HCT116 (cell line): ENCODE measurements around the gene MXRA5. TPM values are rescaled to one million over a fixed set of nuclear protein-coding genes. Genes with fewer than 3 reads are reported as not detected.

Source experiments
- ATAC-seq: fragments of 200-7000 bp; cut with Tn5 transposase; 2 replicates; pipeline ENCODE4 v1.9.1; 2020; ENCODE audit warnings: mild to moderate bottlenecking, moderate library complexity
- BruUV-seq: library from RNA; stranded (reverse); fragments of 400-500 nt; replicated peaks from 2 replicates; lab custom pipeline; 2021; lab: Mats Ljungman, UMichigan
- CTCF ChIA-PET: fragments of 300-600 bp; sonication (Branson Sonifier 250); formaldehyde crosslinking; loops from one replicate; lab custom pipeline; 2021; ENCODE audit warnings: antibody characterized with exemption; lab: Charles Lee
- POLR2A ChIA-PET: fragments of 300-600, 350-600 bp; sonication (Branson Sonifier 250); formaldehyde crosslinking; loops from one replicate; lab custom pipeline; 2021; ENCODE audit warnings: antibody characterized with exemption; lab: Charles Lee
- RAD21 ChIA-PET, 2 experiments: fragments of 300-600 bp; sonication (Branson Sonifier 250); formaldehyde crosslinking; loops; one replicate each; lab custom pipeline; 2023; ENCODE audit warnings: low total read pairs in 2 of 2; ENCODE audit not compliant: uncharacterized antibody in 2 of 2, unreplicated experiment in 2 of 2, low non-redundant PET in 1 of 2; lab: Charles Lee
- DNase-seq: peaks from one replicate; pipeline ENCODE4 v3.0.0-alpha.2; 2010; ENCODE audit warnings: low read depth, low spot score
- H2AFZ ChIP-seq: fragments of 200-600 bp; shearing (Covaris generic), sonication (generic); 2 replicates; pipeline ENCODE4 v1.6.1; 2017; ENCODE audit warnings: low read depth, mixed run types, mixed read lengths, antibody characterized with exemption, low read length; ENCODE audit not compliant: poor library complexity, severe bottlenecking
- H3K27ac ChIP-seq: 2 replicates; pipeline ENCODE4 v1.5.1; 2012; ENCODE audit warnings: low read depth, low read length
- H3K27me3 ChIP-seq: fragments of 200-600 bp; sonication (generic); 2 replicates; pipeline ENCODE4 v1.6.1; 2016; ENCODE audit warnings: mixed run types, low read length, mixed read lengths; ENCODE audit not compliant: insufficient read depth
- H3K36me3 ChIP-seq, 2 experiments: fragments of 200-500 bp in 1 of 2; fragments of 200-600 bp in 1 of 2; sonication (Bioruptor generic) in 1 of 2; sonication (generic) in 1 of 2; 2 replicates each; pipeline versions ENCODE4 v1.5.1 to v1.6.1; 2014 to 2016; ENCODE audit warnings: low read length in 2 of 2, inconsistent platforms in 1 of 2, mixed read lengths in 1 of 2, mixed run types in 1 of 2; ENCODE audit not compliant: insufficient read depth in 2 of 2, control insufficient read depth in 1 of 2
- H3K4me1 ChIP-seq, 2 experiments: fragments of 200-600 bp in 1 of 2; sonication (generic) in 1 of 2; 2 replicates each; pipeline versions ENCODE4 v1.5.1 to v1.6.1; 2012 to 2017; ENCODE audit warnings: low read length in 2 of 2, inconsistent platforms in 1 of 2, mild to moderate bottlenecking in 1 of 2, mixed read lengths in 1 of 2, mixed run types in 1 of 2, moderate library complexity in 1 of 2; ENCODE audit not compliant: insufficient read depth in 2 of 2, control insufficient read depth in 1 of 2
- H3K4me2 ChIP-seq: fragments of 200-600 bp; sonication (generic); 2 replicates; pipeline ENCODE4 v1.6.1; 2017; ENCODE audit warnings: mixed run types, low read length, mixed read lengths
- H3K4me3 ChIP-seq, 2 experiments: fragments of 200-600 bp in 1 of 2; sonication (generic) in 1 of 2; replicated peaks in 1 of 2; 2 replicates each; pipeline ENCODE4 v1.5.1; 2011 to 2016; ENCODE audit warnings: low read length in 2 of 2, control low read depth in 1 of 2, low read depth in 1 of 2, mild to moderate bottlenecking in 1 of 2, mixed read lengths in 1 of 2, mixed run types in 1 of 2
- H3K79me2 ChIP-seq: fragments of 200-600 bp; sonication (generic); 2 replicates; pipeline ENCODE4 v1.6.1; 2017; ENCODE audit warnings: mild to moderate bottlenecking, mixed run types, low read length, moderate library complexity, mixed read lengths; ENCODE audit not compliant: insufficient read depth
- H3K9ac ChIP-seq: fragments of 200-600 bp; sonication (generic); 2 replicates; pipeline ENCODE4 v1.6.1; 2016; ENCODE audit warnings: low read length, mixed read lengths
- H3K9me2 ChIP-seq: fragments of 200-600 bp; sonication (generic), shearing (Covaris generic); 2 replicates; pipeline ENCODE4 v1.6.1; 2017; ENCODE audit warnings: mixed run types, mild to moderate bottlenecking, moderate library complexity; ENCODE audit not compliant: insufficient read depth
- H3K9me3 ChIP-seq, 2 experiments: fragments of 200-500 bp in 1 of 2; fragments of 200-600 bp in 1 of 2; sonication (Bioruptor generic) in 1 of 2; sonication (generic) in 1 of 2; 2 replicates each; pipeline ENCODE4 v1.6.1; 2014 to 2017; ENCODE audit warnings: low read length in 2 of 2, mixed read lengths in 2 of 2, inconsistent platforms in 1 of 2, low read depth in 1 of 2, mild to moderate bottlenecking in 1 of 2, mixed run types in 1 of 2, moderate library complexity in 1 of 2; ENCODE audit not compliant: control insufficient read depth in 1 of 2, insufficient read depth in 1 of 2
- H4K20me1 ChIP-seq: fragments of 200-600 bp; sonication (generic), shearing (Covaris generic); 2 replicates; pipeline ENCODE4 v1.6.1; 2017; ENCODE audit warnings: mixed run types, mild to moderate bottlenecking, moderate library complexity; ENCODE audit not compliant: insufficient read depth
- CEBPB ChIP-seq: IDR thresholded peaks from 2 replicates; pipeline ENCODE4 v1.6.1; 2012; ENCODE audit warnings: low read depth
- ELF1 ChIP-seq: IDR thresholded peaks from 2 replicates; pipeline ENCODE4 v1.6.1; 2012; ENCODE audit warnings: low read depth, borderline replicate concordance
- EZH2phosphoT487 ChIP-seq: fragments of 200-600 bp; IDR thresholded peaks from 2 replicates; pipeline ENCODE4 v1.6.1; 2018; ENCODE audit warnings: antibody characterized with exemption, borderline replicate concordance
- RAD21 ChIP-seq: IDR thresholded peaks from 2 replicates; pipeline ENCODE4 v1.6.1; 2012; ENCODE audit warnings: low read depth, mild to moderate bottlenecking
- SIN3A ChIP-seq: IDR thresholded peaks from 2 replicates; pipeline ENCODE4 v1.6.1; 2012; ENCODE audit warnings: low read depth
- SP1 ChIP-seq: IDR thresholded peaks from 2 replicates; pipeline ENCODE4 v1.6.1; 2012; ENCODE audit warnings: low read depth
- ZNF274 ChIP-seq: fragments of 200-500 bp; sonication (Bioruptor generic); IDR thresholded peaks from 2 replicates; pipeline ENCODE4 v1.6.1; 2014; ENCODE audit warnings: mild to moderate bottlenecking, low read depth, low read length, inconsistent platforms
- intact Hi-C: fragments of 100-400 bp; cut with micrococcal nuclease; formaldehyde crosslinking; loops from 2 replicates; pipeline ENCODE4 v1.10.0; 2022
- total RNA-seq: library from RNA; stranded (reverse); gene quantifications from one replicate; pipeline ENCODE4 v1.2.1, GENCODE V29; 2021; ENCODE audit not compliant: unreplicated experiment
- TF ChIP-seq, protein P1 (sequence below), 3 experiments: fragments of 200-600 bp in 1 of 3; sonication (generic) in 1 of 3; IDR thresholded peaks in 2 of 3; conservative IDR thresholded peaks in 1 of 3; 2 replicates each; pipeline ENCODE4 v1.5.1; 2012 to 2017; ENCODE audit warnings: low read depth in 2 of 3, low read length in 2 of 3, antibody characterized with exemption in 1 of 3, borderline replicate concordance in 1 of 3, control low read depth in 1 of 3, mild to moderate bottlenecking in 1 of 3, mixed read lengths in 1 of 3, mixed run types in 1 of 3, moderate library complexity in 1 of 3; ENCODE audit not compliant: insufficient read depth in 1 of 3
- TF ChIP-seq, protein P2 (sequence below): IDR thresholded peaks from 2 replicates; pipeline ENCODE4 v1.6.1; 2012
- TF ChIP-seq, protein P3 (sequence below): IDR thresholded peaks from 2 replicates; pipeline ENCODE4 v1.6.1; 2011; ENCODE audit warnings: mild to moderate bottlenecking, low read length, moderate library complexity; ENCODE audit not compliant: insufficient replicate concordance; ENCODE audit errors: extremely low read depth

MXRA5 gene
- total RNA-seq, 1 experiment from 2014 or later: 0.02 TPM

DNA sequence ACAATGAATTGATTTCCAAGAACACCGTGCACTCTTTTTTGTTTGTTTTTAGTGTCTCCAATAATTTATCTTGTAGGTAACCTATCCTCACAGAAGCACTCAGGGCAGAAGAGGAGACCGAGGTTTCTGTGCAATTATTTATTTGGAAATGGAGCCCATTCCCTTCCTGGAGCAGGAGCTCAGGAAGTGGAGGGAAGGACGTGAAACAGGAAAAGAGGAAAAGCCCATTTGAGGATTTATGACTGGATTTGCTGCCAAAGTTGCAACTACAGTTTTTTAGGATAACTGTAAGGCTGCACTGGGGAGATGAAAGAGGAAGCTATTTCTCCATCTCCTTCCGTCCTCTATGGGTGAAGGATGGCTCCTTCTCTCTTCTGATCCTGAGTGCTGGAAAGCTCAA, 31.7 kb upstream of the MXRA5 start:
- H3K4me1 ChIP-seq: no peaks in the 10 kb centered on the region
- CTCF ChIA-PET: no interaction called here
- POLR2A ChIA-PET: no interaction called here
- H3K4me2 ChIP-seq: no peak overlapping the region
- no peak for TF ChIP-seq SIN3A
- no peak for TF ChIP-seq ZNF274
- TF ChIP-seq, protein P1, sequence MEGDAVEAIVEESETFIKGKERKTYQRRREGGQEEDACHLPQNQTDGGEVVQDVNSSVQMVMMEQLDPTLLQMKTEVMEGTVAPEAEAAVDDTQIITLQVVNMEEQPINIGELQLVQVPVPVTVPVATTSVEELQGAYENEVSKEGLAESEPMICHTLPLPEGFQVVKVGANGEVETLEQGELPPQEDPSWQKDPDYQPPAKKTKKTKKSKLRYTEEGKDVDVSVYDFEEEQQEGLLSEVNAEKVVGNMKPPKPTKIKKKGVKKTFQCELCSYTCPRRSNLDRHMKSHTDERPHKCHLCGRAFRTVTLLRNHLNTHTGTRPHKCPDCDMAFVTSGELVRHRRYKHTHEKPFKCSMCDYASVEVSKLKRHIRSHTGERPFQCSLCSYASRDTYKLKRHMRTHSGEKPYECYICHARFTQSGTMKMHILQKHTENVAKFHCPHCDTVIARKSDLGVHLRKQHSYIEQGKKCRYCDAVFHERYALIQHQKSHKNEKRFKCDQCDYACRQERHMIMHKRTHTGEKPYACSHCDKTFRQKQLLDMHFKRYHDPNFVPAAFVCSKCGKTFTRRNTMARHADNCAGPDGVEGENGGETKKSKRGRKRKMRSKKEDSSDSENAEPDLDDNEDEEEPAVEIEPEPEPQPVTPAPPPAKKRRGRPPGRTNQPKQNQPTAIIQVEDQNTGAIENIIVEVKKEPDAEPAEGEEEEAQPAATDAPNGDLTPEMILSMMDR (IDR thresholded peaks at IDR 0.05 in 2 of 3, conservative IDR thresholded peaks at IDR 0.05 in 1 of 3; ENCODE audit: borderline replicate concordance in 1 of 3, insufficient read depth in 1 of 3, low read depth in 2 of 3, low read length in 2 of 3): no peak
- no peak for TF ChIP-seq CEBPB
- TF ChIP-seq, protein P2, sequence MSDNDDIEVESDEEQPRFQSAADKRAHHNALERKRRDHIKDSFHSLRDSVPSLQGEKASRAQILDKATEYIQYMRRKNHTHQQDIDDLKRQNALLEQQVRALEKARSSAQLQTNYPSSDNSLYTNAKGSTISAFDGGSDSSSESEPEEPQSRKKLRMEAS: no peak
- no peak for TF ChIP-seq SP1
- TF ChIP-seq, protein P3, sequence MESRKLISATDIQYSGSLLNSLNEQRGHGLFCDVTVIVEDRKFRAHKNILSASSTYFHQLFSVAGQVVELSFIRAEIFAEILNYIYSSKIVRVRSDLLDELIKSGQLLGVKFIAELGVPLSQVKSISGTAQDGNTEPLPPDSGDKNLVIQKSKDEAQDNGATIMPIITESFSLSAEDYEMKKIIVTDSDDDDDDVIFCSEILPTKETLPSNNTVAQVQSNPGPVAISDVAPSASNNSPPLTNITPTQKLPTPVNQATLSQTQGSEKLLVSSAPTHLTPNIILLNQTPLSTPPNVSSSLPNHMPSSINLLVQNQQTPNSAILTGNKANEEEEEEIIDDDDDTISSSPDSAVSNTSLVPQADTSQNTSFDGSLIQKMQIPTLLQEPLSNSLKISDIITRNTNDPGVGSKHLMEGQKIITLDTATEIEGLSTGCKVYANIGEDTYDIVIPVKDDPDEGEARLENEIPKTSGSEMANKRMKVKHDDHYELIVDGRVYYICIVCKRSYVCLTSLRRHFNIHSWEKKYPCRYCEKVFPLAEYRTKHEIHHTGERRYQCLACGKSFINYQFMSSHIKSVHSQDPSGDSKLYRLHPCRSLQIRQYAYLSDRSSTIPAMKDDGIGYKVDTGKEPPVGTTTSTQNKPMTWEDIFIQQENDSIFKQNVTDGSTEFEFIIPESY: no peak
- TF ChIP-seq EZH2phosphoT487: no peak
- TF ChIP-seq ELF1: no peak
- no peak for TF ChIP-seq RAD21
- no peak for ATAC-seq
- H3K9me2 ChIP-seq: no peaks in the 10 kb centered on the region
- no peak for DNase-seq
- RAD21 ChIA-PET: no interaction called here
- no peak overlapping the region for H3K4me3 ChIP-seq
- H3K36me3 ChIP-seq: no peaks in the 10 kb centered on the region
- no peak overlapping the region for H3K9ac ChIP-seq
- H3K9me3 ChIP-seq: no peaks in the 10 kb centered on the region
- no peak overlapping the region for H2AFZ ChIP-seq
- no TSS peak for BruUV-seq
- H3K27ac ChIP-seq: no peak overlapping the region
- H3K79me2 ChIP-seq: no peaks in the 10 kb centered on the region
- H3K27me3 ChIP-seq: no peaks in the 10 kb centered on the region
- H4K20me1 ChIP-seq: no peaks in the 10 kb centered on the region
- intact Hi-C loops: no loop called here
